LNCAP (cell line): ENCODE results near the gene KLHL28.

Source experiments
- CTCF ChIP-seq: fragments of 450-650 bp; IDR thresholded peaks from 2 replicates; pipeline ENCODE4 v1.5.1; 2017; ENCODE audit warnings: mild to moderate bottlenecking

Gene KLHL28

GRCh38 chr14:44961554-44962333 lies at the start of gene KLHL28, which contains the start of gene TOGARAM1:
KLHL28 (minus strand) TSS chr14:44961947; CDS start chr14:44945928, 16,019 bp downstream.
TOGARAM1 (plus strand) TSS chr14:44962190; CDS start chr14:44962422, 232 bp downstream.
- no peak for TF ChIP-seq CTCF

- no peak for TF ChIP-seq CTCF
Observed at GRCh38 chr14:45003924-45004323, 42.2 kb upstream of the KLHL28 start.

DNA sequence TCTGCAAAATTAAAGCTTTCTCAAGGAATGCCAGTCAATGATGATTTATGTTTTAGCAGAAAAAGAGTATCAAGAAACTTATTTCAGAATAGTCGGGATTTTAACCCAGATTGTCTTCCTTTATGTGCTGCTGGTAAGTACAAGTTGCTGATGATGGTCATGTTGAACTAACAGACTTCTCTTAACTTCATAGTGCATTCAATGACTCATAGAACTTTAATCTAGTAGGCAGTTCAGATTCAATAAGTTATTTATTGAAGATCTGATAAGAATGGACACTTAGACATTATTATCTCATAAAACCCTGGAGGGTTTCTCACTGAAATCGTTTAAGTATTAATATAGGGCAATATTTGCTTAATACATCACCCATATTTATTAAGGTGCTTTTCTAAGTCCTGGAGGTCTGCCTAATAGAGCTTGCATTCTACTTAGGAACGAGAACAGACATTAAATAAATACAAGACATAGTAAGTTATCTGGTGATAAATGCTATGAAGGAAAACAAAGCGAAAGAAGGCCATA lies 34.1 kb upstream of the KLHL28 start:
- TF ChIP-seq CTCF = no peak

- TF ChIP-seq CTCF = no peak
Observed at GRCh38 chr14:44995196-44995595, 33.4 kb upstream of the KLHL28 start.

DNA sequence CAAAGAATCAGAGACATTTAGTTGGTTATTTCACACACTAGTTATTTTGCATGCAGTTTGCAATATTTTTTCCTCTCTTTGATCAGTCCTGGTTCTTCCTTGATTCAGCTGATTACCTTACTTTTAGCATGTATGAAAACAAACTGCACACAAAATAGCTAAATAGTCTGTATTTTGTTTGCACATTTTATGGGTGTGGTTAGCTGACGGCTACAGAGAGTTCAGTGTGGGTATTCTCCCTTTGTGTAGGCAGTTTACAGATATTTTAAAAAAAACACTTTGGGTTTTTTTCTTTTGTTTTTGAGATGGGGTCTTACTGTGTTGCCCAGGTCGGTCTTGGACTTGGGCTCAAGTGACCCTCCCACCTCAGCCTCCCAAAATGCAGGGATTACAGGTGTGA lies 28.8 kb upstream of the KLHL28 start:
- TF ChIP-seq CTCF = no peak

DNA sequence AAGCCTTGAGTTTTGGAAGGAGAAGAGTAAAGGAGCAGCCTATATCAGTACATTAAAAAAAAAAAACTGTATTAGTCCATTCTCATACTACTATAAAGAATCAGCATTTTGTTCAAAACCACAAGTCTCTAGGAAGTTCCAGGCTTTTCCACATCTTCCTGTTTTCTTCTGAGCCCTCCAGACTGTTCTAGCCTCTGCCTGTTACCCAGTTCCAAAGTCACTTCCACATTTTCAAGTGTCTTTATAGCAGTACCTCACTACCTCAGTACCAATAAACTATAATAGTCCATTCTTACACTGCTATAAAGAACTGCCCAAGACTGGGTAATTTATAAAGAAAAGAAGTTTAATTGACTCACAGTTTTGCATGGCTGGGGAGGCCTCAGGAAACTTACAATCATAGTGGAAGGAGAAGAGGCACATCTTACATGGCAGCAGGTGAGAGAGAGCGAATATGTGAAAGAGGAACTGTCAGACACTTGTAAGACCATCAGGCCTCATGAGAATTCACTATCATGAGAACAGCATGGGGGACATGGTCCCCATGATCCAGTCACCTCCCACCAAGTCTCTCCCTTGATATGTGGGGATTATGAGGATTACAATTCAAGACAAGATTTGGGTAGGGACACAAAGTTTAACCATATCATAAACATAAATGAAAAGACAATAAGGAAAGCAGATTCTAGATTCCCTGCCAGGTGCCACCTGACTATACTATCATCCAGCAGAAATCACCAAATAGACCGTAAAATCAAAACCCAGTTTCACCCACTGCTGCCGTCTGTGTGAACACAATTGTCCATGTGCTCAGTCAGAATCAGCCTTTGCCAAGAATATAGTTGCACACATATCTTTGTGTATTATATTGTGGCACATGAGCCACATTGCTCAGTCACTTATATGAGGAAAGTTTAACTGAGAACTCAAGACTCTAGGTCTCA lies 28.0 kb upstream of the KLHL28 start:
- no peak for TF ChIP-seq CTCF

DNA sequence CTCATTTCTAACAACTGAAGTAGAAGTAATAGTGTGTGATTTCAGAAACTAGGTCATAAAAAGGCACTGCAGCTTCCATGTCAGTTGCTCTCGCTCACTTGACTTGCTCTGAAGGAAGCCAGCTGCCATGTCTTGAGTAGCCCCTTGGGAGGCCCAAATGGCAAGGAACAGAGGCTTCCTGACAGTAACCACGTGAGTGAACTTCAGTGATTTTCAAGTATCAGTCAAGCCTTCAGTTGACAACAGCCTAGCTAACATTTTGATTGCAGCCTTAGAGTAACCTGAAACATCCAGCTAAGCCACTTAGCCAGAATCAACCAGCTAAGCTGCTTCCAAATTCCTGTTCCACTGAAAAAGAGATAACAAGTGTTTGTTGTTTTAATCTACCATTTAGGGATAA lies 26.9 kb upstream of the KLHL28 start:
- TF ChIP-seq CTCF = no peak
